ENCODE data around the gene NACC2. TPM values are rescaled to one million over a fixed set of nuclear protein-coding genes. Genes with fewer than 3 reads are reported as not detected.

The NACC2 gene
- total and polyA plus RNA-seq, 2 donors (not counting 3 experiments of a cell fraction or from before 2014, with no cell fraction given) = 15.8 to 27.1 TPM

- TF ChIP-seq JUN (IDR thresholded peaks at IDR 0.05; ENCODE audit: borderline replicate concordance, insufficient read depth, insufficient read length, low read depth) (no peak), MAX (IDR thresholded peaks at IDR 0.05; ENCODE audit: insufficient read depth, insufficient read length) (no peak), EZH2 (IDR thresholded peaks at IDR 0.05; ENCODE audit: borderline replicate concordance, low read depth, low read length, severe bottlenecking) (no peak), MYC (IDR thresholded peaks at IDR 0.05; ENCODE audit: low read depth, low read length) (no peak)
- Histone ChIP-seq H3K4me3 (replicated peaks in 1 of 3; ENCODE audit: insufficient read depth in 1 of 3, low read depth in 1 of 3, low read length in 3 of 3) (no peak overlapping the region), H4K20me1 (replicated peaks; ENCODE audit: control insufficient read depth, extremely low read depth, insufficient read depth, low read length) (no peaks in the 10 kb centered on the region), H2AFZ (ENCODE audit: low read depth, low read length) (no peak overlapping the region), H3K4me1 (ENCODE audit: control insufficient read depth, extremely low read depth, insufficient read depth, low read length) (no peaks in the 10 kb centered on the region), H3K36me3 (ENCODE audit: control insufficient read depth in 2 of 2, extremely low read depth in 1 of 2, insufficient read depth in 2 of 2, low read length in 2 of 2) (peaks cover 0 to 8% of the 10 kb centered on the region in 2 experiments), H3K9ac (replicated peaks; ENCODE audit: extremely low read depth, insufficient read depth, low read length) (no peak overlapping the region), H3K9me1 (replicated peaks; ENCODE audit: control insufficient read depth, extremely low read depth, insufficient read depth, low read length) (no peaks in the 10 kb centered on the region), H3K79me2 (ENCODE audit: control insufficient read depth, insufficient read depth, low read length) (peaks cover 58% of the 10 kb centered on the region), H3K4me2 (ENCODE audit: insufficient read depth, low read length) (no peak overlapping the region), H3K27me3 (ENCODE audit: control insufficient read depth in 2 of 2, insufficient read depth in 2 of 2, low read length in 2 of 2) (no peaks in the 10 kb centered on the region), H3K9me3 (replicated peaks; ENCODE audit: control insufficient read depth, insufficient read depth, low read length) (no peaks in the 10 kb centered on the region), H3K27ac (ENCODE audit: insufficient read depth, low read depth, low read length) (no peak overlapping the region)
- ChIA-PET CTCF (no interaction called here), POLR2A (no interaction called here)
- dilution Hi-C loops (cut with MboI; ENCODE audit: extremely low pct_ligation_motif_present, low sequenced_read_pairs) (no loop called here), intact Hi-C loops (cut with micrococcal nuclease) (no loop called here)
- no peak for FAIRE-seq
- no TSS peak for BruUV-seq (replicated peaks)
- no peak for DNase-seq (ENCODE audit: low read depth, low spot score)
Measured at GRCh38 chr9:136074706-136075105, 20.4 kb downstream of the NACC2 start.

- H3K9ac ChIP-seq (replicated peaks; ENCODE audit: extremely low read depth, insufficient read depth, low read length) = no peak overlapping the region
- no peak overlapping the region for H3K27ac ChIP-seq (ENCODE audit: insufficient read depth, low read depth, low read length)
- CTCF ChIA-PET = no interaction called here
- no peak for TF ChIP-seq POLR2A (IDR thresholded peaks at IDR 0.05; ENCODE audit: low read depth, low read length)
- no peak for TF ChIP-seq JUN (IDR thresholded peaks at IDR 0.05; ENCODE audit: borderline replicate concordance, insufficient read depth, insufficient read length, low read depth)
- TF ChIP-seq MAX (IDR thresholded peaks at IDR 0.05; ENCODE audit: insufficient read depth, insufficient read length) = no peak
- no peak for TF ChIP-seq FOS (IDR thresholded peaks at IDR 0.05; ENCODE audit: borderline replicate concordance, insufficient read depth, low read length)
- TF ChIP-seq CTCF (IDR thresholded peaks at IDR 0.05; ENCODE audit: extremely low read depth in 1 of 2, insufficient read depth in 1 of 2, low read depth in 1 of 2, low read length in 2 of 2) = no peak
- no peak for TF ChIP-seq EZH2 (IDR thresholded peaks at IDR 0.05; ENCODE audit: borderline replicate concordance, low read depth, low read length, severe bottlenecking)
- TF ChIP-seq POLR2AphosphoS5 (IDR thresholded peaks at IDR 0.05; ENCODE audit: insufficient read depth, low read depth, low read length) = no peak
- TF ChIP-seq MYC (IDR thresholded peaks at IDR 0.05; ENCODE audit: low read depth, low read length) = no peak
- peaks cover 64% of the 10 kb centered on the region for H3K79me2 ChIP-seq (ENCODE audit: control insufficient read depth, insufficient read depth, low read length)
- POLR2A ChIA-PET = no interaction called here
- intact Hi-C loops (cut with micrococcal nuclease) (no loop called here), dilution Hi-C loops (cut with MboI; ENCODE audit: extremely low pct_ligation_motif_present, low sequenced_read_pairs) (no loop called here)
- H3K4me2 ChIP-seq (ENCODE audit: insufficient read depth, low read length) = no peak overlapping the region
- no peak overlapping the region for H2AFZ ChIP-seq (ENCODE audit: low read depth, low read length)
- no peaks in the 10 kb centered on the region for H3K27me3 ChIP-seq (ENCODE audit: control insufficient read depth in 2 of 2, insufficient read depth in 2 of 2, low read length in 2 of 2)
- H4K20me1 ChIP-seq (replicated peaks; ENCODE audit: control insufficient read depth, extremely low read depth, insufficient read depth, low read length) = no peaks in the 10 kb centered on the region
- H3K9me3 ChIP-seq (replicated peaks; ENCODE audit: control insufficient read depth, insufficient read depth, low read length) = no peaks in the 10 kb centered on the region
- FAIRE-seq (no peak), DNase-seq (ENCODE audit: low read depth, low spot score) (no peak)
- H3K4me1 ChIP-seq (ENCODE audit: control insufficient read depth, extremely low read depth, insufficient read depth, low read length) = no peaks in the 10 kb centered on the region
- no TSS peak for BruUV-seq (replicated peaks)
- no peak overlapping the region for H3K4me3 ChIP-seq (replicated peaks in 1 of 3; ENCODE audit: insufficient read depth in 1 of 3, low read depth in 1 of 3, low read length in 3 of 3)
- no peaks in the 10 kb centered on the region for H3K9me1 ChIP-seq (replicated peaks; ENCODE audit: control insufficient read depth, extremely low read depth, insufficient read depth, low read length)
- H3K36me3 ChIP-seq (ENCODE audit: control insufficient read depth in 2 of 2, extremely low read depth in 1 of 2, insufficient read depth in 2 of 2, low read length in 2 of 2) = peaks cover 0 to 5% of the 10 kb centered on the region in 2 experiments
Measured at GRCh38 chr9:136062657-136063439, 32.2 kb downstream of the NACC2 start.
